Suprapubic skin (tissue), 4 donors: Measurements from ENCODE around the gene MLXIP. TPM values are rescaled to one million over a fixed set of nuclear protein-coding genes. Genes with fewer than 3 reads are reported as not detected.
"Not testable (repeated sequence)": the region's sequence is repeated elsewhere in the genome, so short reads cannot be mapped to it uniquely, and the experiment has no call there.

ENCODE experiments used
- DNase-seq, 2 donors: peaks; one replicate each; pipeline ENCODE4 v3.0.0-alpha.2; 2019; ENCODE audit warnings: low spot score in 2 of 2
- H3K27ac ChIP-seq: fragments of 200-600 bp; sonication (generic); one replicate; pipeline ENCODE4 v1.5.1; 2019
- H3K27me3 ChIP-seq: fragments of 200-600 bp; sonication (generic); one replicate; pipeline ENCODE4 v1.5.1; 2019
- H3K36me3 ChIP-seq: fragments of 200-600 bp; sonication (generic); one replicate; pipeline ENCODE4 v1.5.1; 2019
- H3K4me1 ChIP-seq: fragments of 200-600 bp; sonication (generic); one replicate; pipeline ENCODE4 v1.5.1; 2019
- H3K4me3 ChIP-seq: fragments of 200-600 bp; sonication (generic); one replicate; pipeline ENCODE4 v1.5.1; 2019; ENCODE audit warnings: mild to moderate bottlenecking
- H3K9me3 ChIP-seq: fragments of 200-600 bp; sonication (generic); one replicate; pipeline ENCODE4 v1.5.1; 2019
- CTCF ChIP-seq, 2 donors: fragments of 200-600 bp in 1 of 2; fragments of 450-650 bp in 1 of 2; sonication (generic) in 1 of 2; IDR thresholded peaks; one replicate each; pipeline ENCODE4 v1.5.1; 2016 to 2019; ENCODE audit warnings: antibody characterized with exemption in 2 of 2, mild to moderate bottlenecking in 1 of 2, moderate library complexity in 1 of 2
- EP300 ChIP-seq: sonication (generic); formaldehyde crosslinking; IDR thresholded peaks from one replicate; pipeline ENCODE4 v1.6.1; 2017; ENCODE audit warnings: antibody characterized with exemption
- POLR2A ChIP-seq, 2 donors: fragments of 450-650 bp; IDR thresholded peaks; one replicate each; pipeline ENCODE4 v1.6.1; 2017; ENCODE audit warnings: antibody characterized with exemption in 2 of 2, mild to moderate bottlenecking in 2 of 2, moderate library complexity in 2 of 2
- POLR2AphosphoS5 ChIP-seq, 3 donors: sonication (generic); formaldehyde crosslinking; IDR thresholded peaks; one replicate each; pipeline ENCODE4 v1.6.1; 2017; ENCODE audit warnings: antibody characterized with exemption in 3 of 3
- whole genome bisulfite sequencing: methylation state at CpG from one replicate; pipeline ENCODE4 v1.1.5; 2018; 5-methylcytosine and 5-hydroxymethylcytosine counted together
- total RNA-seq, 4 donors: library from RNA; depleted of rRNA; stranded (reverse); fragments of >200 nt; gene quantifications; one replicate each; pipeline ENCODE4 v1.1.0, GENCODE V29; 2016

MLXIP gene
- total RNA-seq, 4 donors from 2014 or later, result 25.2 to 91.4 (median 35.4) TPM

- Histone ChIP-seq H3K36me3 (no peaks in the 10 kb centered on the region), H3K27ac (no peak overlapping the region), H3K4me3 (no peak overlapping the region), H3K9me3 (no peaks in the 10 kb centered on the region), H3K27me3 (no peaks in the 10 kb centered on the region), H3K4me1 (peaks cover 35% of the 10 kb centered on the region)
- WGBS, result 67% methylated on average over 6 of the region's 6 CpGs
- peak in 1 of 2 donors; percentile 34 for DNase-seq
- no peak for TF ChIP-seq POLR2A (IDR thresholded peaks at IDR 0.05)
- TF ChIP-seq POLR2AphosphoS5 (IDR thresholded peaks at IDR 0.05), result no peak
- TF ChIP-seq EP300, result no peak
- TF ChIP-seq CTCF (IDR thresholded peaks at IDR 0.05), result no peak
Measured at GRCh38 chr12:122107261-122107660, 28.7 kb downstream of the MLXIP start.

- Histone ChIP-seq H3K4me1 (peaks cover 31% of the 10 kb centered on the region), H3K27ac (peak overlapping the region; percentile 59), H3K27me3 (no peaks in the 10 kb centered on the region), H3K36me3 (no peaks in the 10 kb centered on the region), H3K9me3 (no peaks in the 10 kb centered on the region), H3K4me3 (no peak overlapping the region)
- no peak for TF ChIP-seq POLR2AphosphoS5 (IDR thresholded peaks at IDR 0.05)
- no peak for TF ChIP-seq EP300
- TF ChIP-seq POLR2A (IDR thresholded peaks at IDR 0.05), result no peak
- no peak for TF ChIP-seq CTCF (IDR thresholded peaks at IDR 0.05)
- DNase-seq, result no peak
- WGBS, result 50% methylated on average over 2 of the region's 2 CpGs
Measured at GRCh38 chr12:122111089-122111641, 32.6 kb downstream of the MLXIP start.

- no peak for TF ChIP-seq POLR2A (IDR thresholded peaks at IDR 0.05)
- no peak for TF ChIP-seq EP300
- no peak for TF ChIP-seq CTCF (IDR thresholded peaks at IDR 0.05)
- no peak for TF ChIP-seq POLR2AphosphoS5 (IDR thresholded peaks at IDR 0.05)
- no peaks in the 10 kb centered on the region for H3K27me3 ChIP-seq
- H3K9me3 ChIP-seq, result no peaks in the 10 kb centered on the region
- H3K27ac ChIP-seq, result peak overlapping the region; percentile 7
- DNase-seq, result no peak
- no peaks in the 10 kb centered on the region for H3K36me3 ChIP-seq
- WGBS, result 79% methylated on average over 8 of the region's 16 CpGs
- H3K4me1 ChIP-seq, result peaks cover 20% of the 10 kb centered on the region
- no peak overlapping the region for H3K4me3 ChIP-seq
Measured at GRCh38 chr12:122116707-122117535, 38.4 kb downstream of the MLXIP start.

GRCh38 chr12:122117979-122118378, 39.4 kb downstream of the MLXIP start:
- H3K4me3 ChIP-seq, result no peak overlapping the region
- no peaks in the 10 kb centered on the region for H3K36me3 ChIP-seq
- WGBS, result 93% methylated on average over 8 of the region's 8 CpGs
- no peaks in the 10 kb centered on the region for H3K9me3 ChIP-seq
- DNase-seq, result no peak
- no peaks in the 10 kb centered on the region for H3K27me3 ChIP-seq
- peaks cover 26% of the 10 kb centered on the region for H3K4me1 ChIP-seq
- TF ChIP-seq POLR2AphosphoS5 (IDR thresholded peaks at IDR 0.05), result no peak
- TF ChIP-seq POLR2A (IDR thresholded peaks at IDR 0.05), result no peak
- no peak for TF ChIP-seq CTCF (IDR thresholded peaks at IDR 0.05)
- TF ChIP-seq EP300, result no peak
- no peak overlapping the region for H3K27ac ChIP-seq

- not testable (repeated sequence) for H3K36me3 ChIP-seq, H3K27me3 ChIP-seq, DNase-seq, H3K9me3 ChIP-seq, H3K4me3 ChIP-seq, H3K27ac ChIP-seq
- peaks cover 24% of the 10 kb centered on the region for H3K4me1 ChIP-seq
- WGBS, result 77% methylated on average over 11 of the region's 11 CpGs
Measured at GRCh38 chr12:122121341-122121740, 42.8 kb downstream of the MLXIP start.
